ENCODE measurements around the gene LMO1.

The LMO1 gene

GRCh38 chr11:8242499-8243280 is 21.0 kb downstream of the LMO1 start:
- DNase-seq: no peak

DNA sequence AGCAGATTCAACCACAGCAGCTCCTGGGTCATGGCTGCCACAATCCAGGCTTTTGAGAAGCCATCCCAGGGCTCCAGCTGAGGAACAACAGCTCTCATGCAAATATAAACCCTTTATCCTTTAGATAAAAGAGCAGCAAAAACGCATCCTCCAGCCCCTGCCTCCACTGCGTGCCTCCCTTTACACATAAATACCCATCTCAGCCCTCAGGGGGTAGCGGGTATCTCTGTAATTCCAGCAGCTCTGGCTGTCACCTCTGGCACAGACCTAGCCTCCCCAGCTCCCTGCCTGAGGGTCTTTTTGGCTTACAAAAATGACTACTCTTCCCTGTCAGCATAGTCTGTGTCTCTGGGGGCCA is 21.6 kb downstream of the LMO1 start:
- no peak for DNase-seq

DNA sequence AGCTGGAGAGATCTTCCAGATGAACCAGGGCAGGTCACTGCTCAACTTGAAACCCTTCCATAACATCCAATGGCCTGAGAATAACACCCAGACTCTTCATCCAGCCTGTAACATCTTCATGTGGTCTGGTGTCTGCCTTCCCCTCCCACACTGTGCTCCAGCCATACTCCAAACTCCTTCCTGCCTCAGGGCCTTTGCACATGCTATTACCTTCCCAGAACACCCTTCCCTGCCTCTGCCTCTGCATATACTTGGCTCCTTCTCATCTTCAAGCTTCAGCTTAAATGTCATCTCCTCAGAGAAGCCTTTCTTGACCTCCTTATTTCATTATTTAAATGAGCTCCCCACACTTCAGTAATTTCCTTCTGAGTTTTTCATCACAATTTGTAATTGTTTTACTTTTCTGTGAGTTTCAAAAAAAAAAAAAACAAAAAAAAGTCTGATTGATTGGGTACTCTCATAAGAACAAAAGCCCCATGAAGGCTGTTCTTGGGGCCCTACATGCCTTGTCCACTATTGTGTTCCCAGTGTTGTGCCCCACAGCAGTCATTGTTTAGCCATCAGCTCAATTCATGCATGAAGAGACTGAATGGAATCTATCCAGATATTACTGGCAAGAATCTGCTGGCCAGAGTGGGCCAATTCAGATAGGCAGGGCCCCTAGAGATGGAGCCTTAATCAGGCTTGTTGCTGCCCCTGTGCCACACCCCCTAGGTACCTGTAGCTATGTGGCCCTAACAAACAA is 22.1 kb downstream of the LMO1 start:
- no peak for DNase-seq

DNA sequence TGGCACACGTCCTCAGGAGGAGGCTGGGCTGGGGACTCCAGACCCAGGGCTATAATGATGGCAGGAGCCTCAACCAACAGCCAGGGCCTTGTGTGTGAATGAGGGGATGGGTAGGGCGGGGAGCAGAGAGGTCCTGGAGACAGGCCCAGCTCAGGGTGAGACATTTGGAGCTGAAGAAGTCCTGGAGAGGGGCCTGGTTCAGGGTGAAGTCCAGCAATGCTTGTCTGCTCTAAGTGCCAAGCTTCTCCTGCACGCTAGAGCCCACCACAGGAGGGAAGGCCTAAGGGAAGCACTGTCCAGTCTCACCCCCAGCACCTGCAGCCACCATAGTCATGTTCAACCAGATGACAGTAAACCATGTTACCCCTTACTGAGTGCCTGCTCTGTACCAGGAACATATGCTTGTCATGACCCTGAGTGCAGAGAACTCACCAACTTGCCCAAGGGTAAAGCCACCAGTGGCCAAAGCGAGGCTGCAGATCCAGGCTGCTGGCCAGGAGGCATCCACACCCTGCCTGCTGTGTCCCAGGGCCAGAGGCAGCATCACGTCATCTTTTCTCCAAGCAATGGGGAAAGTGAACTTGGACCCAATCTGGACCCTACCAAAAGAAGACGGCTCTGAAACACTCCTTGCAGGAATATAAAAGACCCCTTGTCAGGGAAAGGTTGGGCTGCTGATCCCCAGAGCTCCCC is 24.0 kb downstream of the LMO1 start:
- no peak for DNase-seq

DNA sequence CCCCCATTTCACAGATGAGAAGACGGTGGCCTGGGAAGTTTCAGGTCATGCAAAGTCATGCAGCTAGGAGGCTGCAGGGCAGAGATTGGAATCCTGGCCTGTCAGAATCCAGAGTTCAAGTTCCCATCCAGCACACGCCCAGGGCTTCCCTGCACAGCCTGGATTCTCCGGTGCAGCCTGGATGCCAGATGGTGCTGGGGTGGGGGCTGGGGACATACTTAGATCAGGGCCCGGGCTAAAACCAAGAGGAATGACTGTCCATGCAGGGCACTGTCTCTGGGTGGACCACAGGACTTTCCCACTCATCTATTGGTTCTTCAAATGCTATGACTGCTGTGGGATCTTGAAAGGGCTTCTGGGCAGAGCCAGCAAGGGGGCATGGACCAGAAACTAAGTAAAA is 24.6 kb downstream of the LMO1 start:
- no peak for DNase-seq

GRCh38 chr11:8237453-8237852 is 26.2 kb downstream of the LMO1 start:
- DNase-seq: no peak

GRCh38 chr11:8235925-8236324 is 27.8 kb downstream of the LMO1 start:
- no peak for DNase-seq

DNA sequence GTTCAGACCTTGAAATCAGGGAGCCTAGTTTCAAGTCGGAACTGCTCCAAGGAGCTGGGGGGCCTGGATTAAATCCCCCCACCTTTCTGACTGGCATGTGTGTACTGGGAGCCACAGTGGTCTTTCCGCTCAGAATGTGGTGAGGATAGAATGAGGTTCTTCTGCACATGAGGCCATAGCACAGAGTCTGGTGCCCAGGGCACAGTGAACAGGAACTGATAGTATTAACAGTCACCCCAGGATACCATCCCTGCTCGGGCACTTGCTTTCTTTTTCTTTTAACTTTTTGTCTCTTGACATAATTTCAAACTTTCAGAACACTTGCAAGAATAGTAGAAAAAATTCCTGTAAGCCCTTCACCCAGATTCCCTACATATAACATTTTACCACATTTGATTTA is 28.8 kb downstream of the LMO1 start:
- no peak for DNase-seq

DNA sequence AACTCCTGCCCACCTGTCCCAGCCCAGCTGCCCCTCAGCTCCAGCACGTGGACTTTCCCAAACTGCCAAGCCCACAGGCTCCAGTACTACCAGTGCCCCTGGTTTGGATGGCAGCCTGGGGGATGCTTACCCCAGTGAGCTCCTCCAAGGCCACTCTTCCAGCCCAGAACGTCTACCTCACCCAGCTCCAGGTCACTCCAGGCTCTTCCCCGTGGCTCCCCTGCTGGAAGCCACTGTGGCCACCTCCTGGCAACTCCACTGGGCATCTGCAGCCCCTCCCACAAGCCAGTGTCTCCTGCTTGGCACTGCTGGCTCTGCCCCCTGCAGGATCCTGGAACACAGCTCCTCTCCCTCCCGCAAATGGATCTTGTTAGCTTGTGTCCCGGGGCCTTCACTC is 29.3 kb downstream of the LMO1 start:
- DNase-seq: no peak

DNA sequence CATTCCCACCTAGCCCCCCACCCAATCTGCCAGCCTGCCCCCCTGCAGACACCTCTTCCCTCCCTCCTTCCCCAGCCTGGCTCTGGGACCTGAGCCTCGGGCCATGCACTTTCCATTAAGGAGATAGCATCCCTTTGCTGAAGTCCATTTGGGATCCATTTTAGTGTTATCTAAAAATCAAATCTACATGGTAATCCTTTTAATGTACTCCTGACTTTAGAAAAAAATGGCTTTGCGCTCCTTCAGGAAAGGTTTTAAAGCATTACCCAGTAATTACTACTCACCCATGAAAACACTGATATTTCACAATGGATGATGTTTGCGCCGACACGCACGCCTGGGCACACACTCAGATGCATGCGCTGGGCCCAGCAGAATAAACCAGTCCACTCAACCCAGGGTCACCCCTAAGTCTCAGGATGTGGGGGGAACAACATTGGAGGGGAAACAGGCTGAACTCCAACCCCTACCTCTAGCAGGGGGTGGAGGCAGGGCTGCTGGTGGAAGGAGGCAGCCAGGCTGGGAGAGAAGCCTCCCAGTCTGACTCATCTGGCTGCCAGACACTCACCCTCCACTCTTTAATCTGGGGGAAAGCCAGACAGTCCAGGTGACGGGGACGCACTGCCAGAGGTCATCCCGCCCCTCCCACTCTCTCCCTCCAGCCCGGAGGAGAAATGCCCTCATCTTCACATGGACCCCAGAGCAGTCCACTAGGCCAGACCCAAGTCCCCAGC is 29.8 kb downstream of the LMO1 start:
- DNase-seq: no peak

GRCh38 chr11:8232849-8233606 is 30.6 kb downstream of the LMO1 start:
- no peak for DNase-seq

DNA sequence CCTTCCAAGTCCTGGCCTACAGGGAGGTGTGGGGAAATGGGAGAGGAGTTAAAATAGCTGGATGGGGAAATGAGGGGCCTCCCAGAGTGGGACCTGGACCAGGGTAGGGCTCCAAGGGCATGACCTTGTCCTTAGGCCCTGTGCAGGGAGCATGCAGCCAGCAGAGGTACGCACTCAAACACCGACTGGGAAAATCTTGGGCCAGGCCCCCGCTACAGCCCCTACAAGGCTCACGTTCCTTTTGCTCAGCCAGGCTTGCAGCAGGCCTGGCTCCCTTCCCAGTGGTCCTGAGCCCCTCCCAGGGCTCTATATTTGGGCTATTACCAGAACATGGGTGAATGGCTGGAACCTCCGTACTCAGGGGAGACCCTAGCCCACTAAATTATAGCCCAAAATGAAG is 31.3 kb downstream of the LMO1 start:
- DNase-seq: no peak

DNA sequence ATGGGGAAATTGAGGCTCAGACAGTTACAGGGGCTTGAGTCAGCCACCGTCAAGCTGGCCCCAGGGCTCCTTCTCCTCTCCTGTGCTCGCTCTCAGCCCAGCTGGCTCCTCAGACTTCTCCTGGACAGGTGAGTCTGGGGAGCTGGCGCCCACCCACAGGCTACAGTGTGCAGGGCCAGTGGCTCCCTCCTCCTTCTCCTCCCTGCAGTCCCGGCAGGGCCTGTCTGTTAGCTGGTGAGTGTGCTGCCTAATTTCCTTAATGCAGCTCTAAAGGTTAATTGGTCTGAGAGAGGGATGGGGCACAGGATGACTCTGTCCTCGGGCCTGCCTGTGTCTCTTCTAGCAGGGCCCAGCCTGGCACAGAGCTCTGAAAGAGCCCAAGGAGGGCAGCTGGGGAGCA is 31.7 kb downstream of the LMO1 start:
- DNase-seq: no peak

- no peak for DNase-seq
These were observed 32.5 kb downstream of the LMO1 start for GRCh38 chr11:8230921-8231847.

- DNase-seq: no peak
These were observed 33.4 kb downstream of the LMO1 start for GRCh38 chr11:8230178-8230859.

GRCh38 chr11:8229299-8230177 is 34.1 kb downstream of the LMO1 start:
- DNase-seq: no peak

GRCh38 chr11:8228231-8228630 is 35.4 kb downstream of the LMO1 start:
- no peak for DNase-seq

GRCh38 chr11:8227156-8228152 is 36.2 kb downstream of the LMO1 start:
- DNase-seq: no peak
